Measurements from ENCODE around the gene RAB3C. TPM values are rescaled to one million over a fixed set of nuclear protein-coding genes. Genes with fewer than 3 reads are reported as not detected.

The RAB3C gene
- total and polyA plus RNA-seq, 2 experiments from 2014 or later, result 15.0 to 30.6 TPM

DNA sequence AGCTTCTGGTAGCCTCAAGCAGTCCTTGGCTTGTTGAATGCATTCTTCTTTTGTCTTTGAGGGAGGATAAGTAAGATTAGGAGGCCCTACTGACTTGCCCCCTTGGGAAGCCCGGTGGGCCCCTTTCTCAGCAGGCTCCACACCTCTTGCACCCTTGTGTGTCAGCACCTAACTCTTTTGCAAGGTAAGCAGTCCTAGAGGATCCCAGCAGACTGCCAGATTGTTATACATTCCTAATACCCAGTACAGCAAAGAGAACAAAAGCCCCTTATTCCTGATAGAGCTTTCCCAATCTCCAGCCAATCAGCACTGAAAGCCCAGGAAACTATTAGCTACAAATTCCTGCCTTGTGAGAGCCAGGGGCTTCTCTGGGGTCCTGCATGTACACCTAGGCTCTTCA is 152.8 kb downstream of the RAB3C start (continued):
- TF ChIP-seq, protein P1, sequence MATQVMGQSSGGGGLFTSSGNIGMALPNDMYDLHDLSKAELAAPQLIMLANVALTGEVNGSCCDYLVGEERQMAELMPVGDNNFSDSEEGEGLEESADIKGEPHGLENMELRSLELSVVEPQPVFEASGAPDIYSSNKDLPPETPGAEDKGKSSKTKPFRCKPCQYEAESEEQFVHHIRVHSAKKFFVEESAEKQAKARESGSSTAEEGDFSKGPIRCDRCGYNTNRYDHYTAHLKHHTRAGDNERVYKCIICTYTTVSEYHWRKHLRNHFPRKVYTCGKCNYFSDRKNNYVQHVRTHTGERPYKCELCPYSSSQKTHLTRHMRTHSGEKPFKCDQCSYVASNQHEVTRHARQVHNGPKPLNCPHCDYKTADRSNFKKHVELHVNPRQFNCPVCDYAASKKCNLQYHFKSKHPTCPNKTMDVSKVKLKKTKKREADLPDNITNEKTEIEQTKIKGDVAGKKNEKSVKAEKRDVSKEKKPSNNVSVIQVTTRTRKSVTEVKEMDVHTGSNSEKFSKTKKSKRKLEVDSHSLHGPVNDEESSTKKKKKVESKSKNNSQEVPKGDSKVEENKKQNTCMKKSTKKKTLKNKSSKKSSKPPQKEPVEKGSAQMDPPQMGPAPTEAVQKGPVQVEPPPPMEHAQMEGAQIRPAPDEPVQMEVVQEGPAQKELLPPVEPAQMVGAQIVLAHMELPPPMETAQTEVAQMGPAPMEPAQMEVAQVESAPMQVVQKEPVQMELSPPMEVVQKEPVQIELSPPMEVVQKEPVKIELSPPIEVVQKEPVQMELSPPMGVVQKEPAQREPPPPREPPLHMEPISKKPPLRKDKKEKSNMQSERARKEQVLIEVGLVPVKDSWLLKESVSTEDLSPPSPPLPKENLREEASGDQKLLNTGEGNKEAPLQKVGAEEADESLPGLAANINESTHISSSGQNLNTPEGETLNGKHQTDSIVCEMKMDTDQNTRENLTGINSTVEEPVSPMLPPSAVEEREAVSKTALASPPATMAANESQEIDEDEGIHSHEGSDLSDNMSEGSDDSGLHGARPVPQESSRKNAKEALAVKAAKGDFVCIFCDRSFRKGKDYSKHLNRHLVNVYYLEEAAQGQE (IDR thresholded peaks at IDR 0.05; ENCODE audit: unreplicated experiment), result no peak
- TF ChIP-seq, protein P2, sequence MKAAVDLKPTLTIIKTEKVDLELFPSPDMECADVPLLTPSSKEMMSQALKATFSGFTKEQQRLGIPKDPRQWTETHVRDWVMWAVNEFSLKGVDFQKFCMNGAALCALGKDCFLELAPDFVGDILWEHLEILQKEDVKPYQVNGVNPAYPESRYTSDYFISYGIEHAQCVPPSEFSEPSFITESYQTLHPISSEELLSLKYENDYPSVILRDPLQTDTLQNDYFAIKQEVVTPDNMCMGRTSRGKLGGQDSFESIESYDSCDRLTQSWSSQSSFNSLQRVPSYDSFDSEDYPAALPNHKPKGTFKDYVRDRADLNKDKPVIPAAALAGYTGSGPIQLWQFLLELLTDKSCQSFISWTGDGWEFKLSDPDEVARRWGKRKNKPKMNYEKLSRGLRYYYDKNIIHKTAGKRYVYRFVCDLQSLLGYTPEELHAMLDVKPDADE (IDR thresholded peaks at IDR 0.05), result no peak
- TF ChIP-seq CREB1 (CRISPR knock-in tag; IDR thresholded peaks at IDR 0.05; ENCODE audit: low read depth), result no peak

DNA sequence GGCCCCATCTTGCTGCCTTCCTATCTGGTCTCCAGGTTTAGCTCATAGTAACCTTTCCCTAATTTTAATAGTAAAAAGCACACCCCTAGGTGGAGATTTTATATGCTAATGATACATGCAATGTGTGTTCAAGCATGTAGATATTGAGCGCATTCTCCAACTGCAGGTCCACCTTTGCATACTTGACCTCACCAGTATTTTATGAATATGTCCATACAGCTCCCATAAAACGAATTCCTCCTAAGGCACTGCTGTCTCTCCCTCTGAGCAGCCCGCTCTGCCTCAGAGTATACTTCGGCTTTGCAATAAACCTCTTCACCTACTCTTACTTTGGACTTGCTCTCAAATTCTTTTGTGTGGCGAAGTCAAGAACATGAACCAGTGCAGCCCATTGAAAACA is 153.3 kb downstream of the RAB3C start:
- Histone ChIP-seq H3K4me2 (no peak overlapping the region), H3K4me3 (no peak overlapping the region), H4K20me1 (replicated peaks; ENCODE audit: insufficient read depth) (no peaks in the 10 kb centered on the region), H3K79me2 (replicated peaks; ENCODE audit: insufficient read depth) (no peaks in the 10 kb centered on the region), H3K9me2 (ENCODE audit: insufficient read depth) (no peaks in the 10 kb centered on the region; the same call in 1 of the 2 replicates), H3K4me1 (ENCODE audit: insufficient read depth) (no peaks in the 10 kb centered on the region), H2AFZ (no peak overlapping the region), H3K36me3 (ENCODE audit: insufficient read depth) (no peaks in the 10 kb centered on the region), H3K27ac (ENCODE audit: low read depth) (no peak overlapping the region), H3K27me3 (ENCODE audit: insufficient read depth) (no peaks in the 10 kb centered on the region), H3F3A (replicated peaks; ENCODE audit: low read depth) (no peaks in the 10 kb centered on the region)
- H3K4me3 Mint-ChIP-seq, result no peak overlapping the region
- DNase-seq (ENCODE audit: low spot score) (no peak), ATAC-seq (no peak)
- TF ChIP-seq, protein P3, sequence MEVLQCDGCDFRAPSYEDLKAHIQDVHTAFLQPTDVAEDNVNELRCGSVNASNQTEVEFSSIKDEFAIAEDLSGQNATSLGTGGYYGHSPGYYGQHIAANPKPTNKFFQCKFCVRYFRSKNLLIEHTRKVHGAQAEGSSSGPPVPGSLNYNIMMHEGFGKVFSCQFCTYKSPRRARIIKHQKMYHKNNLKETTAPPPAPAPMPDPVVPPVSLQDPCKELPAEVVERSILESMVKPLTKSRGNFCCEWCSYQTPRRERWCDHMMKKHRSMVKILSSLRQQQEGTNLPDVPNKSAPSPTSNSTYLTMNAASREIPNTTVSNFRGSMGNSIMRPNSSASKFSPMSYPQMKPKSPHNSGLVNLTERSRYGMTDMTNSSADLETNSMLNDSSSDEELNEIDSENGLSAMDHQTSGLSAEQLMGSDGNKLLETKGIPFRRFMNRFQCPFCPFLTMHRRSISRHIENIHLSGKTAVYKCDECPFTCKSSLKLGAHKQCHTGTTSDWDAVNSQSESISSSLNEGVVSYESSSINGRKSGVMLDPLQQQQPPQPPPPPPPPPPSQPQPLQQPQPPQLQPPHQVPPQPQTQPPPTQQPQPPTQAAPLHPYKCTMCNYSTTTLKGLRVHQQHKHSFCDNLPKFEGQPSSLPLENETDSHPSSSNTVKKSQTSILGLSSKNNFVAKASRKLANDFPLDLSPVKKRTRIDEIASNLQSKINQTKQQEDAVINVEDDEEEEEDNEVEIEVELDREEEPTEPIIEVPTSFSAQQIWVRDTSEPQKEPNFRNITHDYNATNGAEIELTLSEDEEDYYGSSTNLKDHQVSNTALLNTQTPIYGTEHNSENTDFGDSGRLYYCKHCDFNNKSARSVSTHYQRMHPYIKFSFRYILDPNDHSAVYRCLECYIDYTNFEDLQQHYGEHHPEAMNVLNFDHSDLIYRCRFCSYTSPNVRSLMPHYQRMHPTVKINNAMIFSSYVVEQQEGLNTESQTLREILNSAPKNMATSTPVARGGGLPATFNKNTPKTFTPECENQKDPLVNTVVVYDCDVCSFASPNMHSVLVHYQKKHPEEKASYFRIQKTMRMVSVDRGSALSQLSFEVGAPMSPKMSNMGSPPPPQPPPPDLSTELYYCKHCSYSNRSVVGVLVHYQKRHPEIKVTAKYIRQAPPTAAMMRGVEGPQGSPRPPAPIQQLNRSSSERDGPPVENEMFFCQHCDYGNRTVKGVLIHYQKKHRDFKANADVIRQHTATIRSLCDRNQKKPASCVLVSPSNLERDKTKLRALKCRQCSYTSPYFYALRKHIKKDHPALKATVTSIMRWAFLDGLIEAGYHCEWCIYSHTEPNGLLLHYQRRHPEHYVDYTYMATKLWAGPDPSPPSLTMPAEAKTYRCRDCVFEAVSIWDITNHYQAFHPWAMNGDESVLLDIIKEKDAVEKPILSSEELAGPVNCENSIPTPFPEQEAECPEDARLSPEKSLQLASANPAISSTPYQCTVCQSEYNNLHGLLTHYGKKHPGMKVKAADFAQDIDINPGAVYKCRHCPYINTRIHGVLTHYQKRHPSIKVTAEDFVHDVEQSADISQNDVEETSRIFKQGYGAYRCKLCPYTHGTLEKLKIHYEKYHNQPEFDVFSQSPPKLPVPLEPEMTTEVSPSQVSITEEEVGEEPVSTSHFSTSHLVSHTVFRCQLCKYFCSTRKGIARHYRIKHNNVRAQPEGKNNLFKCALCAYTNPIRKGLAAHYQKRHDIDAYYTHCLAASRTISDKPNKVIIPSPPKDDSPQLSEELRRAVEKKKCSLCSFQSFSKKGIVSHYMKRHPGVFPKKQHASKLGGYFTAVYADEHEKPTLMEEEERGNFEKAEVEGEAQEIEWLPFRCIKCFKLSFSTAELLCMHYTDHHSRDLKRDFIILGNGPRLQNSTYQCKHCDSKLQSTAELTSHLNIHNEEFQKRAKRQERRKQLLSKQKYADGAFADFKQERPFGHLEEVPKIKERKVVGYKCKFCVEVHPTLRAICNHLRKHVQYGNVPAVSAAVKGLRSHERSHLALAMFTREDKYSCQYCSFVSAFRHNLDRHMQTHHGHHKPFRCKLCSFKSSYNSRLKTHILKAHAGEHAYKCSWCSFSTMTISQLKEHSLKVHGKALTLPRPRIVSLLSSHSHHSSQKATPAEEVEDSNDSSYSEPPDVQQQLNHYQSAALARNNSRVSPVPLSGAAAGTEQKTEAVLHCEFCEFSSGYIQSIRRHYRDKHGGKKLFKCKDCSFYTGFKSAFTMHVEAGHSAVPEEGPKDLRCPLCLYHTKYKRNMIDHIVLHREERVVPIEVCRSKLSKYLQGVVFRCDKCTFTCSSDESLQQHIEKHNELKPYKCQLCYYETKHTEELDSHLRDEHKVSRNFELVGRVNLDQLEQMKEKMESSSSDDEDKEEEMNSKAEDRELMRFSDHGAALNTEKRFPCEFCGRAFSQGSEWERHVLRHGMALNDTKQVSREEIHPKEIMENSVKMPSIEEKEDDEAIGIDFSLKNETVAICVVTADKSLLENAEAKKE (CRISPR knock-in tag; IDR thresholded peaks at IDR 0.05), result no peak
- no peak for TF ChIP-seq ZNF331 (CRISPR knock-in tag; IDR thresholded peaks at IDR 0.05; ENCODE audit: low read depth)
- no peak for TF ChIP-seq STAT1 (IDR thresholded peaks at IDR 0.05; ENCODE audit: unreplicated experiment)
- no peak for TF ChIP-seq POLR2AphosphoS5 (IDR thresholded peaks at IDR 0.05; ENCODE audit: low read depth)
- no peak for TF ChIP-seq EZH2phosphoT487 (IDR thresholded peaks at IDR 0.05; ENCODE audit: unreplicated experiment)
- no peak for TF ChIP-seq CREB1 (CRISPR knock-in tag; IDR thresholded peaks at IDR 0.05; ENCODE audit: low read depth)
- no peak for TF ChIP-seq NANOG (IDR thresholded peaks at IDR 0.05; ENCODE audit: borderline replicate concordance)
- no peak for TF ChIP-seq JUNB (IDR thresholded peaks at IDR 0.05; ENCODE audit: unreplicated experiment)
- no peak overlapping the region; the same call in 1 of the 2 replicates for H3K27ac Mint-ChIP-seq
- H3K27me3 Mint-ChIP-seq (ENCODE audit: insufficient read depth, low read depth, poor library complexity), result peaks cover 2% of the 10 kb centered on the region
- no peaks in the 10 kb centered on the region for H3K9me3 Mint-ChIP-seq
- peaks cover 15% of the 10 kb centered on the region; the same call in 2 of the 3 replicates for H3K4me1 Mint-ChIP-seq
- no peaks in the 10 kb centered on the region for H3K36me3 Mint-ChIP-seq (ENCODE audit: low read depth)
